PFSK-1 (cell line): ENCODE results near the gene GCNT3.

Source experiments
- FOXP2 ChIP-seq: optimal IDR thresholded peaks from 2 replicates; pipeline ENCODE3; 2011; ENCODE audit warnings: borderline replicate concordance, control low read depth, inconsistent platforms; ENCODE audit not compliant: insufficient read depth; ENCODE audit errors: extremely low read length, extremely low read depth
- POLR2AphosphoS5 ChIP-seq: IDR thresholded peaks from 2 replicates; pipeline ENCODE4 v1.6.1; 2012; ENCODE audit warnings: low read depth, mild to moderate bottlenecking, control low read depth, low read length, moderate library complexity
- SIN3A ChIP-seq: IDR thresholded peaks from 2 replicates; pipeline ENCODE4 v1.6.1; 2012; ENCODE audit warnings: mild to moderate bottlenecking, low read length, moderate library complexity, borderline replicate concordance; ENCODE audit not compliant: insufficient read depth
- TAF1 ChIP-seq: IDR thresholded peaks from 2 replicates; pipeline ENCODE4 v1.6.1; 2012; ENCODE audit warnings: low read length, control low read depth, borderline replicate concordance; ENCODE audit not compliant: insufficient read depth
- TF ChIP-seq, protein P1 (sequence below), 2 experiments: IDR thresholded peaks; 2 replicates each; pipeline versions ENCODE4 v1.6.1 to v1.8.0; 2011 to 2012; ENCODE audit warnings: low read depth in 2 of 2, low read length in 2 of 2, control low read depth in 1 of 2, inconsistent platforms in 1 of 2, mild to moderate bottlenecking in 1 of 2, moderate library complexity in 1 of 2; ENCODE audit not compliant: insufficient read depth in 1 of 2

Gene GCNT3

DNA sequence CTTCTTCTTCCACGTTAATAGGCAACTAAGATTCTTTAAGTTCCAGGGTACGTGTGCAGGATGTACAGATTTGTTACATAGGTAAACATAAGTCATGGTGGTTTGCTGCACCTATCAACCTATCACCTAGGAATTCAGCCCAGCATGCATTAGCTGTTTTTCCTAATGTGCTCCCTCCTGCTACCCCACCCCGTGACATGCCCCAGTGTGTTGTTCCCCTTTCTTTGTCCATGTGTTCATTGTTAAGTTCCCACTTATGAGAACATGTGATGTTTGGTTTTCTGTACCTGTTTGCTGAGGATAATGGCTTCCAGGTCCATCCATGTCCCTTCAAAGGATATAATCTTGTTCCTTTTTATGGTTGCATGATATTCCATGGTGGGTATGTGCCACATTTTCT is 24.6 kb downstream of the GCNT3 start:
- TF ChIP-seq SIN3A (no peak), TAF1 (no peak), POLR2AphosphoS5 (no peak), FOXP2 (no peak)
- TF ChIP-seq, protein P1, sequence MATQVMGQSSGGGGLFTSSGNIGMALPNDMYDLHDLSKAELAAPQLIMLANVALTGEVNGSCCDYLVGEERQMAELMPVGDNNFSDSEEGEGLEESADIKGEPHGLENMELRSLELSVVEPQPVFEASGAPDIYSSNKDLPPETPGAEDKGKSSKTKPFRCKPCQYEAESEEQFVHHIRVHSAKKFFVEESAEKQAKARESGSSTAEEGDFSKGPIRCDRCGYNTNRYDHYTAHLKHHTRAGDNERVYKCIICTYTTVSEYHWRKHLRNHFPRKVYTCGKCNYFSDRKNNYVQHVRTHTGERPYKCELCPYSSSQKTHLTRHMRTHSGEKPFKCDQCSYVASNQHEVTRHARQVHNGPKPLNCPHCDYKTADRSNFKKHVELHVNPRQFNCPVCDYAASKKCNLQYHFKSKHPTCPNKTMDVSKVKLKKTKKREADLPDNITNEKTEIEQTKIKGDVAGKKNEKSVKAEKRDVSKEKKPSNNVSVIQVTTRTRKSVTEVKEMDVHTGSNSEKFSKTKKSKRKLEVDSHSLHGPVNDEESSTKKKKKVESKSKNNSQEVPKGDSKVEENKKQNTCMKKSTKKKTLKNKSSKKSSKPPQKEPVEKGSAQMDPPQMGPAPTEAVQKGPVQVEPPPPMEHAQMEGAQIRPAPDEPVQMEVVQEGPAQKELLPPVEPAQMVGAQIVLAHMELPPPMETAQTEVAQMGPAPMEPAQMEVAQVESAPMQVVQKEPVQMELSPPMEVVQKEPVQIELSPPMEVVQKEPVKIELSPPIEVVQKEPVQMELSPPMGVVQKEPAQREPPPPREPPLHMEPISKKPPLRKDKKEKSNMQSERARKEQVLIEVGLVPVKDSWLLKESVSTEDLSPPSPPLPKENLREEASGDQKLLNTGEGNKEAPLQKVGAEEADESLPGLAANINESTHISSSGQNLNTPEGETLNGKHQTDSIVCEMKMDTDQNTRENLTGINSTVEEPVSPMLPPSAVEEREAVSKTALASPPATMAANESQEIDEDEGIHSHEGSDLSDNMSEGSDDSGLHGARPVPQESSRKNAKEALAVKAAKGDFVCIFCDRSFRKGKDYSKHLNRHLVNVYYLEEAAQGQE (IDR thresholded peaks at IDR 0.05; ENCODE audit: insufficient read depth in 1 of 2, low read depth in 2 of 2, low read length in 2 of 2): no peak

- TF ChIP-seq FOXP2: no peak
- TF ChIP-seq TAF1: no peak
- TF ChIP-seq, protein P1 (IDR thresholded peaks at IDR 0.05; ENCODE audit: insufficient read depth in 1 of 2, low read depth in 2 of 2, low read length in 2 of 2): no peak
- TF ChIP-seq SIN3A: no peak
- TF ChIP-seq POLR2AphosphoS5: no peak
These were observed 30.8 kb downstream of the GCNT3 start for GRCh38 chr15:59642351-59642750.

- TF ChIP-seq FOXP2: no peak
- TF ChIP-seq, protein P1 (IDR thresholded peaks at IDR 0.05; ENCODE audit: insufficient read depth in 1 of 2, low read depth in 2 of 2, low read length in 2 of 2): no peak
- no peak for TF ChIP-seq TAF1
- no peak for TF ChIP-seq SIN3A
- TF ChIP-seq POLR2AphosphoS5: no peak
These were observed 33.2 kb downstream of the GCNT3 start for GRCh38 chr15:59644756-59645155.

DNA sequence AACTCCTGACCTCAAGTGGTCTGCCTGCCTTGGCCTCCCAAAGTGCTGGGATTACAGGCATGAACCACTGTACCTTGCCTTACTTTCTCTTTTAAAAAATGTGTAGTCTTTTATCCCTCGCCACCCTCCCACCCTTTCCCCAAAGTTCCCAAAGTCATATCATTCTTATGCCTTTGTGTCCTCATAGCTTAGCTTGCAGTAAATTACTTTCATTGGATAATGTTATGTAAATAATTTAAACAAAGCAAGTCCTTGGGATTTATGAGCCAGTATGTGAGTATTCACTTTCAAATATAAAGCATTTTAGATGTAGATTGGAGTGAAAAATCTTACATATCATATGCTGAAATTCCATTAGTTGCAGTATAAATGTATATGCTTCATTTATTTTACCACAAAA is 34.7 kb downstream of the GCNT3 start:
- TF ChIP-seq TAF1: no peak
- no peak for TF ChIP-seq SIN3A
- TF ChIP-seq, protein P1 (IDR thresholded peaks at IDR 0.05; ENCODE audit: insufficient read depth in 1 of 2, low read depth in 2 of 2, low read length in 2 of 2): no peak
- TF ChIP-seq FOXP2: no peak
- TF ChIP-seq POLR2AphosphoS5: no peak

- TF ChIP-seq, protein P1 (IDR thresholded peaks at IDR 0.05; ENCODE audit: insufficient read depth in 1 of 2, low read depth in 2 of 2, low read length in 2 of 2): no peak
- TF ChIP-seq SIN3A: no peak
- no peak for TF ChIP-seq POLR2AphosphoS5
- no peak for TF ChIP-seq TAF1
- no peak for TF ChIP-seq FOXP2
These were observed 35.5 kb downstream of the GCNT3 start for GRCh38 chr15:59647085-59647484.
